Mammary epithelial cell (primary cell): ENCODE results near the gene SLC2A5.

ENCODE experiments used
- CTCF ChIP-seq, 2 donors: IDR thresholded peaks in 1 of 2; conservative IDR thresholded peaks in 1 of 2; 2 replicates each; pipeline ENCODE4 v1.5.1; 2011 to 2012; ENCODE audit warnings: inconsistent platforms in 2 of 2, low read length in 2 of 2, mild to moderate bottlenecking in 2 of 2, control low read depth in 1 of 2, low read depth in 1 of 2; ENCODE audit not compliant: insufficient read depth in 1 of 2; ENCODE audit errors: extremely low read depth in 1 of 2
- EZH2 ChIP-seq: IDR thresholded peaks from 2 replicates; pipeline ENCODE4 v1.6.1; 2012; ENCODE audit warnings: low read length, inconsistent platforms, borderline replicate concordance

- TF ChIP-seq CTCF (conservative IDR thresholded peaks at IDR 0.05 in 1 of 2, IDR thresholded peaks at IDR 0.05 in 1 of 2; ENCODE audit: extremely low read depth in 1 of 2, insufficient read depth in 1 of 2, low read depth in 1 of 2, low read length in 2 of 2): no peak
- no peak for TF ChIP-seq EZH2
Observed at GRCh38 chr1:9059891-9060744, 9.3 kb downstream of the SLC2A5 start.
